GM10266 (cell line): ENCODE results near the gene CWC27.

Experiments
- DNase-seq: peaks from one replicate; pipeline ENCODE4 v3.0.0; 2012; ENCODE audit errors: extremely low spot score
- TF ChIP-seq, protein P1 (sequence below): IDR thresholded peaks from 2 replicates; pipeline ENCODE4 v1.5.1; 2012; ENCODE audit warnings: mild to moderate bottlenecking, low read depth; ENCODE audit not compliant: control insufficient read depth, insufficient read depth; ENCODE audit errors: missing control alignments

Gene CWC27

DNA sequence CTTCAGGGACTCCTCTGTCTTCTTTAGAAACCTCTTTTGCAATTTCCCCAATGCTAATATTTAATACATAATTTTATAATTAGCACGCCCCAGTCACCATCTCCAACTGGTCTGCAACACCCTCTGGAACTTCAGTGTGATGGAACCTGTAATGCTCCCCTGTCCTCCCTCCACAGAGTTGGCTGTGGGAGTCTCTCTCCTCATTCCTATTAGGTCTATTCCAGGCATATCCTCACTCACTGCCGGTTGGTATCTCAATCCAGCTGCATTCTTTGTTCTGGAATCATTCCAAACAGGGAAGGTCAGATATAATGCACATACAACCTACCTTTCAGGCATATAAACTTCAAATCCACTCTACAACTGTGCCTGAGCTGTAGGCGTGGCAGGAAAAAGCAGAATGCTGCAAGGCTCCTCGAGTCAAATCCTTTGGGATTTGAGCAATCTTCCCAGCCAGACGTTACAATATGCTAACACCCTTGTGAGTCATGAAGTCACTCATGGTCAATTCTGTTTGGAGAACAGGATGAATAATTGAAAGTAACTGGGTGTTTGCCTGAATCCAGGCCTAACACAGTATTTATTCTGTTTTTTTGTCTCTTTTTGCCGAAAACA lies 293.8 kb downstream of the CWC27 start:
- DNase-seq, result no peak
- TF ChIP-seq, protein P1, sequence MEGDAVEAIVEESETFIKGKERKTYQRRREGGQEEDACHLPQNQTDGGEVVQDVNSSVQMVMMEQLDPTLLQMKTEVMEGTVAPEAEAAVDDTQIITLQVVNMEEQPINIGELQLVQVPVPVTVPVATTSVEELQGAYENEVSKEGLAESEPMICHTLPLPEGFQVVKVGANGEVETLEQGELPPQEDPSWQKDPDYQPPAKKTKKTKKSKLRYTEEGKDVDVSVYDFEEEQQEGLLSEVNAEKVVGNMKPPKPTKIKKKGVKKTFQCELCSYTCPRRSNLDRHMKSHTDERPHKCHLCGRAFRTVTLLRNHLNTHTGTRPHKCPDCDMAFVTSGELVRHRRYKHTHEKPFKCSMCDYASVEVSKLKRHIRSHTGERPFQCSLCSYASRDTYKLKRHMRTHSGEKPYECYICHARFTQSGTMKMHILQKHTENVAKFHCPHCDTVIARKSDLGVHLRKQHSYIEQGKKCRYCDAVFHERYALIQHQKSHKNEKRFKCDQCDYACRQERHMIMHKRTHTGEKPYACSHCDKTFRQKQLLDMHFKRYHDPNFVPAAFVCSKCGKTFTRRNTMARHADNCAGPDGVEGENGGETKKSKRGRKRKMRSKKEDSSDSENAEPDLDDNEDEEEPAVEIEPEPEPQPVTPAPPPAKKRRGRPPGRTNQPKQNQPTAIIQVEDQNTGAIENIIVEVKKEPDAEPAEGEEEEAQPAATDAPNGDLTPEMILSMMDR, result no peak

DNA sequence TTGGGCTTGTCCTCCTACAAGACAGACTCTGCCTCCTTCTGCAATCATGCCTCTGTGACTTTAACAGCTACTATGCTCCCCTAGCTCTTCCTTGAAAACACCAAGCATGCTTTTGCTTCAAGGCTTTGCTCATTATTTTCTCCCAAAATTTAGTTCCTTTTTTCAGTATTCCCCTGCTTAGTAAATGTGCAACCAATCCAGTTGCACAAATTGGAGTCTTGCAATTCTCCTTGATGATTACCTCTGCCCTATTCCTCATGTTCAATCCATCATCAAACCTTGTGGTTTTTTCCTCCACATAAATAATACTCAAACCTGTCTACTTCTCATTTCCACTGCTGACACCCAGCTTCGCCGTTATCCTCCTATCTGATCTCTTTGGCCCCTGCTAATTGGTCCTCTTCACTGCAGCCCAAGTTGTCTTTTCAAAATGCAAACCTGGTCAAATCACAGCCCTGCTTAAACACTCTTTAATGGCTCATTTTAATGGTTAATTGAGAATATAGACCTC lies 296.3 kb downstream of the CWC27 start:
- DNase-seq, result no peak
- TF ChIP-seq, protein P1, result no peak

DNA sequence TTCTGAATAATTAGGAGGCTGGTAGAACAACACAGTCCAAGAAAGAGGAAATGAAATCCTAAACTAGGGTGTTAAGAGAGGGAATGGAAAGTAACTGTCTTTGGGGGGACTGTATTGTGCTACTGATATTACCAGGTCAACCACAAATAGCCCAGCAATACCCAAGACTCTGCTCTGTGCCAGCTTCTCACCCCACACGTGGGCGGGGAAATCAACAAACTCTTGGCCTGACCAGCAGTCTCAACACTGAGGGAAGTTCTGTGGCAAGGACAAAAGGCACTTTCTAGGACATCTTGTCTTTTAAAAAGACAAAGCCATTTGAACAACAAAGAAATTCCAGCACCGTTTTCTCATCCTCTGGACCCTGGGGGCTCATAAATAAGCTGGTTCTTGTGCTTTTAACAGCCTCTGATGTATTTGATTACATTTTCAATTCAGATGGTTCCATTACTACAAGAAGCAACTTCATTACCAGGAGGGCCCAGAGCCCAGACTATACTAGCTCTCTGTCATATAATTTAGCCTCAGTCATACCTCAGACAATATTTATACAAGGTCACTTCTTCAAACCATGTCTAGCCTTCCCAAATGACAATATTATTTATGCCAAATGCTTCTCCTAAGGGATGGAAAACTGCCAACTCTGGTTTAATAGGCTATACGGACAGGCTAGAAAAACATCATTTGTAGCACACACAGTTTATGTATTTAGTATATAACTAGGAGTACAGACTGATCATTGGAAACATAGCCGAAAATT lies 297.8 kb downstream of the CWC27 start:
- TF ChIP-seq, protein P1, result no peak
- DNase-seq, result peak; percentile 21

DNA sequence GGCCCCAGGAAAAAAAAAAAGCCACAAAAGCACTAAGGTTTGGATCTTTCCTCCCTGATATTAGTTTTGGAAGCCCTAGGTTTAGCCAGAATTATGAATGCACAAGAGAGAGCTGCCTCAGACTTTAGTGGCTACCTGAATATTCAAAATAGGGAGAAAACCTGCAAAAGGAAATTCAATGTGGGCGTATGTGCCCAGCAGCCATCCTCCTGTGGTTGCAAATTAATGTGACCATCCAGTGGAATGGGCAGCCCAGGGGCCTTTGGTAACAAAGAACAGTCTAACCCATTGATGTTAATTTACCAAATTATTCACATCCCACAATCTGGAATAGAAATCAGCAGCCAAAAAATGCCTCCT lies 298.4 kb downstream of the CWC27 start:
- DNase-seq, result no peak
- TF ChIP-seq, protein P1, result no peak
